SK-N-SH treated with all-trans-retinoic acid at 6 μM for 48 hours (cell line): Measurements from ENCODE around the gene PACS1.

ENCODE experiments used
- ATAC-seq: fragments of 200-7000 bp; cut with Tn5 transposase; 3 replicates; pipeline ENCODE4 v1.9.1; 2020; ENCODE audit warnings: mild to moderate bottlenecking, moderate library complexity
- BACH2 ChIP-seq: fragments of 250-450 bp; sonication (Bioruptor Pico); IDR thresholded peaks from 2 replicates; pipeline ENCODE4 v1.9.0; 2021; ENCODE audit warnings: mild to moderate bottlenecking, borderline replicate concordance
- CSDC2 ChIP-seq: fragments of 250-450 bp; sonication (Bioruptor Pico); IDR thresholded peaks from 2 replicates; pipeline ENCODE4 v1.5.0; 2020; ENCODE audit warnings: mild to moderate bottlenecking, moderate library complexity
- ESRRG ChIP-seq: fragments of 250-450 bp; sonication (Bioruptor Pico); IDR thresholded peaks from 2 replicates; pipeline ENCODE4 v1.6.1; 2021; ENCODE audit warnings: mild to moderate bottlenecking
- GLIS3 ChIP-seq: fragments of 250-450 bp; sonication (Bioruptor Pico); IDR thresholded peaks from 2 replicates; pipeline ENCODE4 v1.5.0; 2020; ENCODE audit warnings: mild to moderate bottlenecking, moderate library complexity
- ISL1 ChIP-seq: fragments of 250-450 bp; sonication (Bioruptor Pico); IDR thresholded peaks from 2 replicates; pipeline ENCODE4 v2.1.2; 2022; ENCODE audit warnings: mild to moderate bottlenecking, moderate library complexity
- OSR1 ChIP-seq: fragments of 250-450 bp; sonication (Bioruptor Pico); IDR thresholded peaks from 2 replicates; pipeline ENCODE4 v1.8.0; 2022; ENCODE audit warnings: moderate library complexity, mild to moderate bottlenecking, inconsistent platforms
- SNAI2 ChIP-seq: fragments of 250-450 bp; sonication (Bioruptor Pico); IDR thresholded peaks from 2 replicates; pipeline ENCODE4 v1.5.0; 2020; ENCODE audit warnings: mild to moderate bottlenecking, moderate library complexity
- TCF4 ChIP-seq: fragments of 250-450 bp; sonication (Bioruptor Pico); IDR thresholded peaks from 2 replicates; pipeline ENCODE4 v1.8.0; 2021; ENCODE audit warnings: mild to moderate bottlenecking, moderate library complexity, borderline replicate concordance
- TOX ChIP-seq: fragments of 250-450 bp; sonication (Bioruptor Pico); IDR thresholded peaks from 2 replicates; pipeline ENCODE4 v1.8.0; 2021; ENCODE audit warnings: mild to moderate bottlenecking, moderate library complexity, borderline replicate concordance
- ZFP30 ChIP-seq: fragments of 450-650 bp; formaldehyde crosslinking; IDR thresholded peaks from 2 replicates; pipeline ENCODE4 v1.5.0; 2022; ENCODE audit warnings: mild to moderate bottlenecking, moderate library complexity
- ZNF565 ChIP-seq: fragments of 450-650 bp; formaldehyde crosslinking; conservative IDR thresholded peaks from 2 replicates; pipeline ENCODE4 v1.5.0; 2020; ENCODE audit warnings: low read depth, mild to moderate bottlenecking, moderate library complexity
- TF ChIP-seq, protein P1 (sequence below): fragments of 250-450 bp; sonication (Bioruptor Pico); IDR thresholded peaks from 2 replicates; pipeline ENCODE4 v1.8.0; 2020; ENCODE audit warnings: mild to moderate bottlenecking, moderate library complexity, borderline replicate concordance
- TF ChIP-seq, protein P2 (sequence below): fragments of 250-450 bp; sonication (Bioruptor Pico); IDR thresholded peaks from 2 replicates; pipeline ENCODE4 v1.5.1; 2021; ENCODE audit warnings: mild to moderate bottlenecking, moderate library complexity
- TF ChIP-seq, protein P3 (sequence below): fragments of 250-450 bp; sonication (Bioruptor Pico); IDR thresholded peaks from 2 replicates; pipeline ENCODE4 v1.5.0; 2020; ENCODE audit warnings: mild to moderate bottlenecking, moderate library complexity
- TF ChIP-seq, protein P4 (sequence below): fragments of 250-450 bp; sonication (Bioruptor Pico); IDR thresholded peaks from 2 replicates; pipeline ENCODE4 v1.8.0; 2021; ENCODE audit warnings: low read depth, mild to moderate bottlenecking, moderate library complexity, borderline replicate concordance
- TF ChIP-seq, protein P5 (sequence below): fragments of 250-450 bp; sonication (Bioruptor Pico); IDR thresholded peaks from 2 replicates; pipeline ENCODE4 v1.5.1; 2020; ENCODE audit warnings: low read depth, mild to moderate bottlenecking, moderate library complexity

The PACS1 gene

DNA sequence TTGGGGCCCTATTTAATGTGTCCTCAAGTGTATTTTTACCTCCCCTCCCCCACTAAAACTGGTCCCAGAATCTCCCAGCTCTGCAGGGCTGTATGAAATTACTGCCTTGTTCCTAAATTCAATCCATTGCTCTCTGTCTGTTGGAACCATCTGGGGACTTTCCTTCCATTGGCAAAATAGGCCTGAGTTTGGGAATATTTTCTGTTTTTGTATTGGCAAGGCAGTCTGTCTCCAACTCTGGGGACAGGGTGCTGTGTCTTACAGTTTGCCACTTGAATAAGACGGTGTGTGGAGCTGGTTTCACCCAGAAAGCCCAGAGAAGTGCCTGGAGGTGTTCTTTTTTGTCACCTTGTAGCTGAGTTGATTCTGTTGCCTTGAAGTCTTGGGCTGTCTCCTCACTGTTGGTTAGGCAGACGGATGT, 1.3 kb downstream of the PACS1 start:
- no peak for ATAC-seq
- TF ChIP-seq, protein P1, sequence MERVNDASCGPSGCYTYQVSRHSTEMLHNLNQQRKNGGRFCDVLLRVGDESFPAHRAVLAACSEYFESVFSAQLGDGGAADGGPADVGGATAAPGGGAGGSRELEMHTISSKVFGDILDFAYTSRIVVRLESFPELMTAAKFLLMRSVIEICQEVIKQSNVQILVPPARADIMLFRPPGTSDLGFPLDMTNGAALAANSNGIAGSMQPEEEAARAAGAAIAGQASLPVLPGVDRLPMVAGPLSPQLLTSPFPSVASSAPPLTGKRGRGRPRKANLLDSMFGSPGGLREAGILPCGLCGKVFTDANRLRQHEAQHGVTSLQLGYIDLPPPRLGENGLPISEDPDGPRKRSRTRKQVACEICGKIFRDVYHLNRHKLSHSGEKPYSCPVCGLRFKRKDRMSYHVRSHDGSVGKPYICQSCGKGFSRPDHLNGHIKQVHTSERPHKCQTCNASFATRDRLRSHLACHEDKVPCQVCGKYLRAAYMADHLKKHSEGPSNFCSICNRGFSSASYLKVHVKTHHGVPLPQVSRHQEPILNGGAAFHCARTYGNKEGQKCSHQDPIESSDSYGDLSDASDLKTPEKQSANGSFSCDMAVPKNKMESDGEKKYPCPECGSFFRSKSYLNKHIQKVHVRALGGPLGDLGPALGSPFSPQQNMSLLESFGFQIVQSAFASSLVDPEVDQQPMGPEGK (CRISPR knock-in tag): no peak
- TF ChIP-seq TCF4 (no peak), OSR1 (CRISPR knock-in tag) (no peak), SNAI2 (CRISPR knock-in tag) (no peak), BACH2 (CRISPR knock-in tag) (no peak), CSDC2 (CRISPR knock-in tag) (no peak), ESRRG (CRISPR knock-in tag) (no peak), ZFP30 (CRISPR knock-in tag) (no peak), ZNF565 (CRISPR knock-in tag) (no peak), GLIS3 (no peak), TOX (CRISPR knock-in tag) (no peak)
- TF ChIP-seq, protein P2, sequence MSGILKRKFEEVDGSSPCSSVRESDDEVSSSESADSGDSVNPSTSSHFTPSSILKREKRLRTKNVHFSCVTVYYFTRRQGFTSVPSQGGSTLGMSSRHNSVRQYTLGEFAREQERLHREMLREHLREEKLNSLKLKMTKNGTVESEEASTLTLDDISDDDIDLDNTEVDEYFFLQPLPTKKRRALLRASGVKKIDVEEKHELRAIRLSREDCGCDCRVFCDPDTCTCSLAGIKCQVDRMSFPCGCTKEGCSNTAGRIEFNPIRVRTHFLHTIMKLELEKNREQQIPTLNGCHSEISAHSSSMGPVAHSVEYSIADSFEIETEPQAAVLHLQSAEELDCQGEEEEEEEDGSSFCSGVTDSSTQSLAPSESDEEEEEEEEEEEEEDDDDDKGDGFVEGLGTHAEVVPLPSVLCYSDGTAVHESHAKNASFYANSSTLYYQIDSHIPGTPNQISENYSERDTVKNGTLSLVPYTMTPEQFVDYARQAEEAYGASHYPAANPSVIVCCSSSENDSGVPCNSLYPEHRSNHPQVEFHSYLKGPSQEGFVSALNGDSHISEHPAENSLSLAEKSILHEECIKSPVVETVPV (CRISPR knock-in tag): no peak
- TF ChIP-seq, protein P3, sequence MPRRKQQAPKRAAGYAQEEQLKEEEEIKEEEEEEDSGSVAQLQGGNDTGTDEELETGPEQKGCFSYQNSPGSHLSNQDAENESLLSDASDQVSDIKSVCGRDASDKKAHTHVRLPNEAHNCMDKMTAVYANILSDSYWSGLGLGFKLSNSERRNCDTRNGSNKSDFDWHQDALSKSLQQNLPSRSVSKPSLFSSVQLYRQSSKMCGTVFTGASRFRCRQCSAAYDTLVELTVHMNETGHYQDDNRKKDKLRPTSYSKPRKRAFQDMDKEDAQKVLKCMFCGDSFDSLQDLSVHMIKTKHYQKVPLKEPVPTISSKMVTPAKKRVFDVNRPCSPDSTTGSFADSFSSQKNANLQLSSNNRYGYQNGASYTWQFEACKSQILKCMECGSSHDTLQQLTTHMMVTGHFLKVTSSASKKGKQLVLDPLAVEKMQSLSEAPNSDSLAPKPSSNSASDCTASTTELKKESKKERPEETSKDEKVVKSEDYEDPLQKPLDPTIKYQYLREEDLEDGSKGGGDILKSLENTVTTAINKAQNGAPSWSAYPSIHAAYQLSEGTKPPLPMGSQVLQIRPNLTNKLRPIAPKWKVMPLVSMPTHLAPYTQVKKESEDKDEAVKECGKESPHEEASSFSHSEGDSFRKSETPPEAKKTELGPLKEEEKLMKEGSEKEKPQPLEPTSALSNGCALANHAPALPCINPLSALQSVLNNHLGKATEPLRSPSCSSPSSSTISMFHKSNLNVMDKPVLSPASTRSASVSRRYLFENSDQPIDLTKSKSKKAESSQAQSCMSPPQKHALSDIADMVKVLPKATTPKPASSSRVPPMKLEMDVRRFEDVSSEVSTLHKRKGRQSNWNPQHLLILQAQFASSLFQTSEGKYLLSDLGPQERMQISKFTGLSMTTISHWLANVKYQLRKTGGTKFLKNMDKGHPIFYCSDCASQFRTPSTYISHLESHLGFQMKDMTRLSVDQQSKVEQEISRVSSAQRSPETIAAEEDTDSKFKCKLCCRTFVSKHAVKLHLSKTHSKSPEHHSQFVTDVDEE: no peak
- TF ChIP-seq, protein P4, sequence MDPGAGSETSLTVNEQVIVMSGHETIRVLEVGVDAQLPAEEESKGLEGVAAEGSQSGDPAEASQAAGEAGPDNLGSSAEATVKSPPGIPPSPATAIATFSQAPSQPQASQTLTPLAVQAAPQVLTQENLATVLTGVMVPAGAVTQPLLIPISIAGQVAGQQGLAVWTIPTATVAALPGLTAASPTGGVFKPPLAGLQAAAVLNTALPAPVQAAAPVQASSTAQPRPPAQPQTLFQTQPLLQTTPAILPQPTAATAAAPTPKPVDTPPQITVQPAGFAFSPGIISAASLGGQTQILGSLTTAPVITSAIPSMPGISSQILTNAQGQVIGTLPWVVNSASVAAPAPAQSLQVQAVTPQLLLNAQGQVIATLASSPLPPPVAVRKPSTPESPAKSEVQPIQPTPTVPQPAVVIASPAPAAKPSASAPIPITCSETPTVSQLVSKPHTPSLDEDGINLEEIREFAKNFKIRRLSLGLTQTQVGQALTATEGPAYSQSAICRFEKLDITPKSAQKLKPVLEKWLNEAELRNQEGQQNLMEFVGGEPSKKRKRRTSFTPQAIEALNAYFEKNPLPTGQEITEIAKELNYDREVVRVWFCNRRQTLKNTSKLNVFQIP (CRISPR knock-in tag): no peak

DNA sequence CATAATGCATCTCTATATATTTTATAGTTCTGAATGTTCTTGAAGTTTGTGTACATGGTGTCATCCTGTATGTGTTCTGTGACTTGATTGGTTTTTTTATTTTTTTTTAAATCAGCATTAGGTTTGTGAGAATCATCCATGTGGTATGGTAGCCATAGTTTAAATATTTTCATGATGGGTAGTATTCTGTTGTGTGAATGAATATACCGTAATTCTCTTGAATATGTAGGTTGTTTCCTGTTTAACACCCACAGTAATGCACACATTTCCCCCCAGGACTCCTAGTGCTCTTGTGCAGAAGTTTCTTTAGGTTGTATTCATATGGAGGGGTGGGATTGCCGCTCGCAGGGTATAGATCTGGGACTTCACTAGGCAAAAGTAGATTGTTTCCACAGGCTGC, 2.0 kb downstream of the PACS1 start:
- no peak for TF ChIP-seq TOX (CRISPR knock-in tag)
- TF ChIP-seq ZNF565 (CRISPR knock-in tag): no peak
- TF ChIP-seq, protein P4 (CRISPR knock-in tag): no peak
- TF ChIP-seq, all 23 proteins: peak for 0
- ATAC-seq: no peak

DNA sequence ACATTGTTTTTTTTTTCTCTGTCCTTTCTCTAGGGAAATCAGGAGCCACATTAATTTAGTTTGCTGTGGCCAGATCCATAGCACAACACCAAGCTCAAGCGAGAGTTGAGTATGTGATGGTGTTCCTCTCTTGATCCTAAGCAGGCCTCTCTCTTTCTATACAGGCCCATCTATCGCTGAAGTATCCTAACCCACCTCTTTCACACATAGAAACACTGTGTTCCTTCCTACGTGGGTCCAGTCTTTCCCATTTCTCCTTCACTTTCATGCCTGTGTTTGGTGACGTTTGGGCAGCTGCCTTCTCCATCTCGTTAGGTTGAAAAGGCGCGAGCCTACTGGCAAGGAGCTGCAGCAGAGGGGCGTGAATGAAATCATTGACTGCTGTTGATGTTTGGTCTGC, 2.4 kb downstream of the PACS1 start:
- no peak for TF ChIP-seq ESRRG (CRISPR knock-in tag)
- no peak for TF ChIP-seq SNAI2 (CRISPR knock-in tag)
- TF ChIP-seq CSDC2 (CRISPR knock-in tag): no peak
- TF ChIP-seq TCF4: no peak
- TF ChIP-seq, protein P5, sequence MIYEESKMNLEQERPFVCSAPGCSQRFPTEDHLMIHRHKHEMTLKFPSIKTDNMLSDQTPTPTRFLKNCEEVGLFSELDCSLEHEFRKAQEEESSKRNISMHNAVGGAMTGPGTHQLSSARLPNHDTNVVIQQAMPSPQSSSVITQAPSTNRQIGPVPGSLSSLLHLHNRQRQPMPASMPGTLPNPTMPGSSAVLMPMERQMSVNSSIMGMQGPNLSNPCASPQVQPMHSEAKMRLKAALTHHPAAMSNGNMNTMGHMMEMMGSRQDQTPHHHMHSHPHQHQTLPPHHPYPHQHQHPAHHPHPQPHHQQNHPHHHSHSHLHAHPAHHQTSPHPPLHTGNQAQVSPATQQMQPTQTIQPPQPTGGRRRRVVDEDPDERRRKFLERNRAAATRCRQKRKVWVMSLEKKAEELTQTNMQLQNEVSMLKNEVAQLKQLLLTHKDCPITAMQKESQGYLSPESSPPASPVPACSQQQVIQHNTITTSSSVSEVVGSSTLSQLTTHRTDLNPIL (CRISPR knock-in tag): no peak
- no peak for TF ChIP-seq ISL1 (CRISPR knock-in tag)
- ATAC-seq: no peak

DNA sequence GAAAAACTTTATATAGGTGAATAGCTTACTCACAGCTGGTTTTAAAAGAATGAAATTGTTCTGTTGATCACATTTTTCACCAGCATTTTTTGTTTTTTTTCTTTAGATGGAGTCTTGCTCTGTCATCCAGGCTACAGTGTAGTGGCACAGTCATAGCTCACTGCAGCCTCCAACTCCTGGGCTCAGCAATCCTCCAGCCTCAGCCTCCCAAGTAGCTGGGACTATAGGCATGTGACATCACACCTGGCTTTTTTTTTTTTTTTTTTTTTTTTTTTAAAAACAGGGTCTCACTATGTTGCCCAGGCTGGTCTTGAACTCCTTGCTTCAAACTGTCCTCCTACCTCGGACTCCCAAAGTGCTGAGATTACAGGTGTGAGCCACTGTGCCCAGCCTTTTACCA, 3.6 kb downstream of the PACS1 start:
- ATAC-seq: no peak
- TF ChIP-seq OSR1 (CRISPR knock-in tag): no peak
